NT2/D1 (cell line): ENCODE measurements around the gene LARP1.
A peak's percentile ranks its signal among the peaks of the same experiment; 100 is the strongest.

ENCODE experiments used
- DNase-seq: peaks from one replicate; pipeline ENCODE4 v3.0.0-alpha.2; 2011; ENCODE audit warnings: low read depth, low spot score
- H3K27me3 ChIP-seq: 2 replicates; pipeline ENCODE4 v1.6.0; 2011; ENCODE audit warnings: mild to moderate bottlenecking; ENCODE audit not compliant: insufficient read length, insufficient read depth
- H3K36me3 ChIP-seq: 2 replicates; pipeline ENCODE4 v1.6.1; 2011; ENCODE audit warnings: mild to moderate bottlenecking, low read length, mixed read lengths; ENCODE audit not compliant: insufficient read depth, insufficient read length
- H3K4me1 ChIP-seq: 2 replicates; pipeline ENCODE4 v1.5.1; 2011; ENCODE audit not compliant: insufficient read depth, insufficient read length
- H3K4me3 ChIP-seq: 2 replicates; pipeline ENCODE4 v1.5.1; 2011; ENCODE audit warnings: low read depth; ENCODE audit not compliant: insufficient read length
- H3K9ac ChIP-seq: 2 replicates; pipeline ENCODE4 v1.6.0; 2011; ENCODE audit warnings: low read depth; ENCODE audit not compliant: insufficient read length
- H3K9me3 ChIP-seq: 2 replicates; pipeline ENCODE4 v1.5.1; 2011; ENCODE audit warnings: mild to moderate bottlenecking, low read length; ENCODE audit not compliant: insufficient read depth
- SUZ12 ChIP-seq: IDR thresholded peaks from 2 replicates; pipeline ENCODE4 v1.6.1; 2011; ENCODE audit not compliant: insufficient read length, insufficient read depth; ENCODE audit errors: extremely low read depth
- YY1 ChIP-seq: IDR thresholded peaks from 2 replicates; pipeline ENCODE4 v1.6.1; 2011; ENCODE audit not compliant: insufficient read length, insufficient read depth
- ZNF274 ChIP-seq: IDR thresholded peaks from 2 replicates; pipeline ENCODE4 v1.6.1; 2011; ENCODE audit warnings: mild to moderate bottlenecking, low read depth, low read length

Gene LARP1

DNA sequence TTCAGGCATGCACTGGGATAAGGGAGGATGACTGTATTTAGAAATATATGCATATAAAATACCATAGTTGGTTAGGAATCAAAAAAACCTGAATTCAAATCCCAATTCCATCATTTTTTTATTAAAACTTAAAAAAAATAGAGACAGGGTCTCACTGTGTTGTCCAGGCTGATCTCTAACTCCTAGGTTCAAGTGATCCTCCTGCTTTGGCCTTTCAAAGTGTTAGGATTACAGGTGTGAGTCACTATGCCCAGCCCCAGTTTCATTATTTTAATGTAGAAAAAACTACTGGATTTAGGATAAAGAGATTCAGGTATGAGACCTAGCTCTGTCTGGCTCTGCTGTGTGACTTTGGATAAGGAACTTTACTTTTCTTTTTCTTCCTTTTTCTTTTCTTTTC, 3.3 kb upstream of the LARP1 start:
- Histone ChIP-seq H3K4me1 (peaks cover 5% of the 10 kb centered on the region), H3K36me3 (no peaks in the 10 kb centered on the region), H3K27me3 (no peaks in the 10 kb centered on the region), H3K4me3 (no peak overlapping the region), H3K9me3 (no peaks in the 10 kb centered on the region), H3K9ac (no peak overlapping the region)
- no peak for DNase-seq
- no peak for TF ChIP-seq ZNF274
- TF ChIP-seq YY1: no peak
- no peak for TF ChIP-seq SUZ12

DNA sequence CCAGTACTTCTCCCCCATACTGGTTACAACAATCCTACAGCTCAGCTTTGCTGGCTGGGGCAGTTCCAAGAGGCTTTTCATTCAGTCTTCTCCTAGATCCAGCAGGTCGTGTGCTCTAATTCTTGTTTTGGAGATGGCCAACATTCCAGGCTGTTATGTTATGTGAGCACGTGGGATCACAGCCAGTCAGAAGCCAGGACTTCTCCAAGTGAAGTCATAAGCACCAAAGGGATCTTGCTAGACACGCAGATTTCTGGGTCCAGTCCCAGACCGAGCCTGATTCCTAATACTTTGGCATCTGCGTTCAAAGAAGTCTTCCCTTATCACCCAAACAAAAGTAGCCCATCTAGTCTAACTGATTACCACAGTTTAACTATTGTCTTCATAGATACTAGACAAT, 1.4 kb upstream of the LARP1 start:
- Histone ChIP-seq H3K27me3 (no peaks in the 10 kb centered on the region), H3K4me3 (peak overlapping the region; percentile 63), H3K36me3 (no peaks in the 10 kb centered on the region), H3K9ac (peak overlapping the region; percentile 84), H3K9me3 (no peaks in the 10 kb centered on the region), H3K4me1 (peaks cover 5% of the 10 kb centered on the region)
- DNase-seq: no peak
- TF ChIP-seq ZNF274 (no peak), SUZ12 (no peak), YY1 (no peak)

DNA sequence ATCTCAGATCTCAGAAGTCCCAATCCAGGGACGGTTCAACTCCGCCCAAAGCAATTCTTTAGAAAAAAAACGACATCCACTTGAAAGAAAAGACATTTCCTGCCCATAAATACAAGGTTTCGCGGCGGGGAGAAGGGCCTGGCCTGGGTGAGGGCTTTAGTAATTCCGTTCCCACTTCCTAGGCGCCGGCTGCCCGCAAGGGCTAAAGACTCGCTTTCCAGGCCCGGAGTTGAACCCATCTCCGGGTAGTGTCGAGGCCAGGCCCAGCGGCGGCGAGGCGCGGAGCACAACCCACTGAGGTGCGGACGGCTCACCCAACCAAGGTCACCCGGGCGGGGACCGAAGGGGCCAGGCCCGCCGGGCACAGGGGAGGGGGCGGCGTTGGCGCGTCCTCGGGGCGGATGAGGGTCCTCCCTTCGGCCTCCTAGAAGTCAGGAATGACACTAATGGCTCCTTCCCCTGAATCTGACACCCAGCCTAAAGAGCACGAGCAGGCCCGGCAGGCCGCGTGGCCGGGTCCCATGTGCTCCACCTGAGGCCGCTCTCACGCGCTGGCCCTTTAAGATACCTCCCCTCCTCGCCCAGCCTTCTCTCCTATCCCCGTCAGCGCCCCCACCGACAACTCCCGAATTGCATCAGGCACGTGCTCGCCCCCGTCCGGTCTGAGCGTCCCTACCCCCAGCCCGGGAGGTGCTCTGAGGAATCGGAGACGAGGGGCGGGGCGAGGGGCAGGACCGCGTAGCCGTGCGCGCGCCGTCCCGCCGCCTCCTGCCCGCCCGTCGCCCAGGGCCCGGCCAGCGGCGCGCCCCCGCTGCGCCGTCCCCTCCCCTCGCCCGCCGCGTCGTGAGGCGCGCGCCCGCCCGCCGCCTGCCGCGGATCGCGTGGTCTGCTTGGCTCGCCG, 467 bp upstream of the LARP1 start:
- TF ChIP-seq SUZ12 (no peak), YY1 (no peak), ZNF274 (no peak)
- Histone ChIP-seq H3K9me3 (no peaks in the 10 kb centered on the region), H3K4me1 (no peaks in the 10 kb centered on the region), H3K27me3 (no peaks in the 10 kb centered on the region), H3K9ac (peak overlapping the region; percentile 84), H3K36me3 (no peaks in the 10 kb centered on the region), H3K4me3 (peak overlapping the region; percentile 83)
- peak; percentile 97 for DNase-seq

DNA sequence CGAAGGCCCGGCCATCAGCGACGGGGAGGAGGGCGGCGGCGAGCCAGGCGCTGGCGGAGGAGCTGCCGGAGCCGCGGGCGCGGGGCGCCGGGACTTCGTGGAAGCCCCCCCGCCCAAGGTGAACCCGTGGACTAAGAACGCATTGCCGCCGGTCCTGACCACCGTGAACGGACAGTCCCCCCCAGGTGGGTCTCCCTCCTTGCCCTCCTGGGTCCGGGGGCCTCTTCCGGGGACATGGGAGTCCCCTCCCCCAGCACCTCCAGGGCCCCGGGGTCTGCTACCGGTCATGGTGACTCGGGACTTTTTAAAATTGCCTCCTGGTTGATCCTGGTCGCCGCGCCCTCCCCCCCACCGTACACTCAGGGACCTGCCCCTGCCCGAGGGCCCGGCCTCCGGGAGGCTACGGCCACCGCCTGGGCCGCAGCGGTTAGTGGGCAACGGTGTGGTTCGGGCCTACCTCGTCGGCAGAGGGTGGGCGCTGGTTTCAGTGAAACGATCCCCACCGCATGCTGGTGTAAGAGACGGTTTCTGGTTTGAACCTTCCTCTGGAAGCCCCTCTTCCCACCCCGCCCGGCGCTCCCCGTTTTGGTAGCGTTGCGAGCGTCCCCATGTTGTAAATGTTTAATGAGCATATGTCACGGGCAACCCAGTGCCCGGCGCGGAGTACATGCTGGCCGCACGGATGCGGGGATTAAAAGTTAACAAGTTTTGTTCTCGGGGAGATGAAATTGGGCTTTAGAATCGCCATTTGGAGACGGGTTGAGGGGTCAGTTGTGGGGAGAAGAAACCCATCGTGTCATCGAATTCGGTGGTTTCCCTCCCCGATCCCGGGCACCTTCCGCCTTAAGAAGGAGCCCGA, 1.1 kb downstream of the LARP1 start:
- Histone ChIP-seq H3K36me3 (peaks cover 4% of the 10 kb centered on the region), H3K9ac (peak overlapping the region; percentile 93), H3K4me3 (peak overlapping the region; percentile 83), H3K27me3 (no peaks in the 10 kb centered on the region), H3K9me3 (no peaks in the 10 kb centered on the region), H3K4me1 (peaks cover 9% of the 10 kb centered on the region)
- TF ChIP-seq SUZ12: no peak
- TF ChIP-seq YY1: no peak
- no peak for TF ChIP-seq ZNF274
- no peak for DNase-seq

DNA sequence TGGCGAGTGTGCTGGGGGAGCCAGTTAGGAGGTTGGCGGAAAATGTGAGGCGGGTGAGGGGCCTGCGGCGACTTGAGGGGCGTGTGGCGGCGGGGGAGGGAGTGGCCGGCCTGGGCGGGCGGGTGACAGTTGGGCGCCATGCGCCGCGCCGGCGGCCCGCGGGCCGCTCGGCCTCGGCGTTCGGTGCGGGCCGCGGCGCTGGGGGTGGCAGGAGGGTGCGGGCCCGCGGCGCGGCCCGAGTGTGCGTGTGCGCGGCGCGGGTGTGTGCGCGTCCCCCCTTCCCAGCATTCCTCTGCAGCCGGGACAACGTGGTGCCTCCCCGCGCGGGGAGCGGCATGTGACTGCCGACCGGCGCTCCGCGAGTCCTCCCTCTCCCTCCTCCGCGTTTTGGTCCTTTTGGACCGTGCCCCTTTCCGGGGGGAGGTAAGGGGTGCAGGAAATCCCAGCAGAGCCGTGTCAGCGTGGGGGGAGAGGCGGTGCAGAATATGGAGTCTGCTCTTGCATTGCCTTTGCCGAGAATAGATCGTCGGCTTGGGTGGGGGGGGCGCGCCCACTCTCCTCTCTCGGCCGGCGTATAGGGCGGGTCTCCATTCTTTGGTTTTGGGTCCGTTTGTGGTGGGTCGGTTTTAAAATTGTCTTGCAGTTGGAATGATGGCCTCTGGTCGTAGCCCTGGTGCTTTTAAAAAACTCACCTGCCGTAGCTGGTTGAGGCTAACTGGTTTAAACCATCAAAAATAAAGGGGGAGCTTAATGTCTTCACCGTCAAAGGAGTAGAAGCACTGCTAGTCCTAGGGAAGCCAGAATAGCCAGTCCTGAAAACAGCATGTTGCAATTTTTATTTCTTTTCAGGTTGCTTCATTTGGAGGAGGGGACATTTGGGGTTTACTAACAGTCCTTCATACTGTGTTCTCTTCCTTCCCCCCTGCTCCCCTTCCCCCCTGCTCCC, 2.0 kb downstream of the LARP1 start:
- H3K36me3 ChIP-seq: peaks cover 8% of the 10 kb centered on the region
- peak overlapping the region; percentile 83 for H3K4me3 ChIP-seq
- TF ChIP-seq SUZ12 (no peak), YY1 (no peak), ZNF274 (no peak)
- no peak for DNase-seq
- no peaks in the 10 kb centered on the region for H3K27me3 ChIP-seq
- no peaks in the 10 kb centered on the region for H3K9me3 ChIP-seq
- peak overlapping the region; percentile 93 for H3K9ac ChIP-seq
- H3K4me1 ChIP-seq: peaks cover 10% of the 10 kb centered on the region

DNA sequence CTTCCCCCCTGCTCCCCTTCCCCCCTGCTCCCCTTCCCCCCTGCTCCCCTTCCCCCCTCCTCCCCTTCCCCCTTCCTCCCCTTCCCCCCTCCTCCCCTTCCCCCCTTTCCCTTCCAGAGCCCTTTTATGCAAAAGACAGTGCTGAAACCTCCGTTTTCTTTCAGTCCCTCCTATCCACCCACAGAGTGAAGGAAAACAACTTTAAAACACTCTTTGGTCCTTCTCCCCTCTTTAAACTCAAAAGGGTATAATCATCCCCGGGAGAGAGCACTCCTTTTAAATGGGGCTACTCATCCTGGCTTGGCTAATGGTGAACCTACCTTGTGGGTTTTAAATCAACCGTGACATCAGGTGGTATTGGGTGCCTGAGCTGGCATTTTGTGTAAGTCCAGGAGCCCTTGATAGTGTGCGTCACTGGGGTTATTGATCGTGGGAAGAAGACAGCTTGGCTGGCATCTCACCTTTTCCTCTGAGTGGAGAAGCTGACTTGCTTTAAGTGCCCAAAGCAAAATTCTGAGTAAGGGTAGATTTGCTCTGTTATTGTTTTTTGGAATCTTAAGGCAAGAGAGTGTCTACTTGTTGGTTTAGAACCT, 2.7 kb downstream of the LARP1 start:
- Histone ChIP-seq H3K9ac (peak overlapping the region; percentile 1), H3K4me1 (peaks cover 10% of the 10 kb centered on the region)

More for the DNA sequence above, 2.7 kb downstream of the LARP1 start:
- peak overlapping the region; percentile 38 for H3K4me3 ChIP-seq
- H3K36me3 ChIP-seq: peaks cover 8% of the 10 kb centered on the region
- no peaks in the 10 kb centered on the region for H3K9me3 ChIP-seq
- TF ChIP-seq YY1 (no peak), ZNF274 (no peak), SUZ12 (no peak)
- no peaks in the 10 kb centered on the region for H3K27me3 ChIP-seq
- no peak for DNase-seq
